HEK293 (cell line): ENCODE measurements around the gene AZIN2.

Experiments
- ZBTB1 ChIP-seq: fragments of 450-650 bp; formaldehyde crosslinking; IDR thresholded peaks from 2 replicates; pipeline ENCODE4 v1.5.1; 2016; ENCODE audit warnings: missing biosample characterization, missing genetic modification characterization
- ZBTB7A ChIP-seq: fragments of 450-650 bp; formaldehyde crosslinking; IDR thresholded peaks from 2 replicates; pipeline ENCODE4 v1.5.1; 2016; ENCODE audit warnings: low read depth, missing biosample characterization, missing genetic modification characterization
- ZNF510 ChIP-seq: fragments of 450-650 bp; formaldehyde crosslinking; IDR thresholded peaks from 2 replicates; pipeline ENCODE4 v1.5.1; 2018; ENCODE audit warnings: mild to moderate bottlenecking, missing genetic modification characterization, missing biosample characterization; ENCODE audit not compliant: insufficient replicate concordance
- ZNF549 ChIP-seq: fragments of 450-650 bp; IDR thresholded peaks from 2 replicates; pipeline ENCODE4 v1.5.1; 2018; ENCODE audit warnings: missing biosample characterization, missing genetic modification characterization, mild to moderate bottlenecking, inconsistent platforms, moderate library complexity
- TF ChIP-seq, protein P1 (sequence below): fragments of 450-650 bp; formaldehyde crosslinking; IDR thresholded peaks from 2 replicates; pipeline ENCODE4 v1.5.1; 2016; ENCODE audit warnings: missing biosample characterization, missing genetic modification characterization
- TF ChIP-seq, protein P2 (sequence below): fragments of 450-650 bp; formaldehyde crosslinking; IDR thresholded peaks from 2 replicates; pipeline ENCODE4 v1.5.1; 2016; ENCODE audit warnings: missing biosample characterization, missing genetic modification characterization
- TF ChIP-seq, protein P3 (sequence below): fragments of 450-650 bp; formaldehyde crosslinking; IDR thresholded peaks from 2 replicates; pipeline ENCODE4 v1.5.1; 2016; ENCODE audit warnings: missing biosample characterization, missing genetic modification characterization, borderline replicate concordance

DNA sequence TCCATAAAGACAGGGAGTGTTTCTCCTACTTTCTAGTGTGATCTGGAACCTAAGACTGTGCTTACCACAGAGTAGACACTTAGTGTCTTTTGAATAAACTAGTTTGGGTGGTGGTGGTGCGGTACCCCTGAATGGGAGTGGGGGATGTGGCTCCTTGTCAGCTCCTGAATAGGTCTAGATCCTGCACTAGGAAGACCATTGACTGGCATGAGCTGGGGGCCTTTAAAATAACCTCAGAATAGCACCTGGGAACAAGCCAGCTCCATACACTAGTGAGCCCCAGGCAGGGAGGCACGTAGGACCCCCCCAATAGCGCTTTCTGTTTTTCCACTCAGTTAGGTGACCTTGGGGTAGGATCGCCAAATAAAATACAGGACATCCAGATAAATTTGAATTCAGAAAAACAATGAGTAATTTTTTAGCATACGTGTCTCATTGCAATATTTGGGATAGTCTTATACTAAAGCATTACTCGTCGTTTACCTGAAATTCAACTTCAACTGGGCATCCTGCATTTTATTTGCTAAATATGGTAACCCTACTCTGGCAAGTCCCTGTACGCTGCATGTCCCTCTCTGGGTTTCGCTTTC is 45.6 kb downstream of the AZIN2 start:
- TF ChIP-seq ZNF510 (no peak), ZBTB1 (tag by site-specific recombination) (no peak), ZNF549 (tag by site-specific recombination) (no peak), ZBTB7A (tag by site-specific recombination) (no peak)
- TF ChIP-seq, protein P1, sequence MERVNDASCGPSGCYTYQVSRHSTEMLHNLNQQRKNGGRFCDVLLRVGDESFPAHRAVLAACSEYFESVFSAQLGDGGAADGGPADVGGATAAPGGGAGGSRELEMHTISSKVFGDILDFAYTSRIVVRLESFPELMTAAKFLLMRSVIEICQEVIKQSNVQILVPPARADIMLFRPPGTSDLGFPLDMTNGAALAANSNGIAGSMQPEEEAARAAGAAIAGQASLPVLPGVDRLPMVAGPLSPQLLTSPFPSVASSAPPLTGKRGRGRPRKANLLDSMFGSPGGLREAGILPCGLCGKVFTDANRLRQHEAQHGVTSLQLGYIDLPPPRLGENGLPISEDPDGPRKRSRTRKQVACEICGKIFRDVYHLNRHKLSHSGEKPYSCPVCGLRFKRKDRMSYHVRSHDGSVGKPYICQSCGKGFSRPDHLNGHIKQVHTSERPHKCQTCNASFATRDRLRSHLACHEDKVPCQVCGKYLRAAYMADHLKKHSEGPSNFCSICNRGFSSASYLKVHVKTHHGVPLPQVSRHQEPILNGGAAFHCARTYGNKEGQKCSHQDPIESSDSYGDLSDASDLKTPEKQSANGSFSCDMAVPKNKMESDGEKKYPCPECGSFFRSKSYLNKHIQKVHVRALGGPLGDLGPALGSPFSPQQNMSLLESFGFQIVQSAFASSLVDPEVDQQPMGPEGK (tag by site-specific recombination) = no peak
- TF ChIP-seq, protein P2, sequence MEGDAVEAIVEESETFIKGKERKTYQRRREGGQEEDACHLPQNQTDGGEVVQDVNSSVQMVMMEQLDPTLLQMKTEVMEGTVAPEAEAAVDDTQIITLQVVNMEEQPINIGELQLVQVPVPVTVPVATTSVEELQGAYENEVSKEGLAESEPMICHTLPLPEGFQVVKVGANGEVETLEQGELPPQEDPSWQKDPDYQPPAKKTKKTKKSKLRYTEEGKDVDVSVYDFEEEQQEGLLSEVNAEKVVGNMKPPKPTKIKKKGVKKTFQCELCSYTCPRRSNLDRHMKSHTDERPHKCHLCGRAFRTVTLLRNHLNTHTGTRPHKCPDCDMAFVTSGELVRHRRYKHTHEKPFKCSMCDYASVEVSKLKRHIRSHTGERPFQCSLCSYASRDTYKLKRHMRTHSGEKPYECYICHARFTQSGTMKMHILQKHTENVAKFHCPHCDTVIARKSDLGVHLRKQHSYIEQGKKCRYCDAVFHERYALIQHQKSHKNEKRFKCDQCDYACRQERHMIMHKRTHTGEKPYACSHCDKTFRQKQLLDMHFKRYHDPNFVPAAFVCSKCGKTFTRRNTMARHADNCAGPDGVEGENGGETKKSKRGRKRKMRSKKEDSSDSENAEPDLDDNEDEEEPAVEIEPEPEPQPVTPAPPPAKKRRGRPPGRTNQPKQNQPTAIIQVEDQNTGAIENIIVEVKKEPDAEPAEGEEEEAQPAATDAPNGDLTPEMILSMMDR = no peak
- TF ChIP-seq, protein P3, sequence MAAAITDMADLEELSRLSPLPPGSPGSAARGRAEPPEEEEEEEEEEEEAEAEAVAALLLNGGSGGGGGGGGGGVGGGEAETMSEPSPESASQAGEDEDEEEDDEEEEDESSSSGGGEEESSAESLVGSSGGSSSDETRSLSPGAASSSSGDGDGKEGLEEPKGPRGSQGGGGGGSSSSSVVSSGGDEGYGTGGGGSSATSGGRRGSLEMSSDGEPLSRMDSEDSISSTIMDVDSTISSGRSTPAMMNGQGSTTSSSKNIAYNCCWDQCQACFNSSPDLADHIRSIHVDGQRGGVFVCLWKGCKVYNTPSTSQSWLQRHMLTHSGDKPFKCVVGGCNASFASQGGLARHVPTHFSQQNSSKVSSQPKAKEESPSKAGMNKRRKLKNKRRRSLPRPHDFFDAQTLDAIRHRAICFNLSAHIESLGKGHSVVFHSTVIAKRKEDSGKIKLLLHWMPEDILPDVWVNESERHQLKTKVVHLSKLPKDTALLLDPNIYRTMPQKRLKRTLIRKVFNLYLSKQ (tag by site-specific recombination) = no peak
